ENCODE results near the gene CCDC197. TPM values are rescaled to one million over a fixed set of nuclear protein-coding genes. Genes with fewer than 3 reads are reported as not detected.

CCDC197 gene
- total RNA-seq, 2 experiments from 2014 or later: not detected

- Mint-ChIP-seq H3K4me1 (ENCODE audit: low read depth) (peaks cover 41% of the 10 kb centered on the region), H3K4me3 (no peak overlapping the region), H3K36me3 (ENCODE audit: low read depth) (no peaks in the 10 kb centered on the region), H3K27me3 (no peaks in the 10 kb centered on the region), H3K9me3 (no peaks in the 10 kb centered on the region), H3K27ac (no peak overlapping the region)
- no peak for ATAC-seq (ENCODE audit: poor library complexity)
- no peak for TF ChIP-seq CTCF (IDR thresholded peaks at IDR 0.05)
- H3K27ac ChIP-seq (ENCODE audit: low read depth in 1 of 2, low read length in 2 of 2): no peak overlapping the region
- peaks cover 4% of the 10 kb centered on the region for H3K36me3 ChIP-seq (ENCODE audit: insufficient read depth, low read length)
- no peaks in the 10 kb centered on the region for H3K9me3 ChIP-seq (ENCODE audit: control insufficient read depth in 1 of 2, insufficient read depth in 1 of 2, low read length in 2 of 2)
- intact Hi-C loops (cut with DNase I, micrococcal nuclease): no loop called here
- POLR2A ChIA-PET: interaction anchor here (1.1 to 1.9 kb wide), 4 partner anchors 11 to 129 kb away, joined by 3 to 9 read pairs (median 6); partner anchors contain the start of genes DDX24 and IFI27L1
- DNase-seq: no peak
- CTCF ChIA-PET: interaction anchor here (1.4 to 4.0 kb wide), 2 partner anchors 12 to 18 kb away, joined by 4 to 16 read pairs; no protein-coding TSS in a partner anchor
- peaks cover 49% of the 10 kb centered on the region for H3K4me1 ChIP-seq (ENCODE audit: insufficient read depth, low read length)
- H3K4me3 ChIP-seq (ENCODE audit: low read length): no peak overlapping the region
- H3K27me3 ChIP-seq (ENCODE audit: control insufficient read depth in 1 of 2, insufficient read depth in 2 of 2, low read length in 2 of 2): no peaks in the 10 kb centered on the region
These were observed 45.2 kb upstream of the CCDC197 start for GRCh38 chr14:93951635-93952540.

- peak in 2 of 14 experiments; percentile 26 to 31 for DNase-seq
- no peak overlapping the region for H3K27ac ChIP-seq (ENCODE audit: low read depth in 1 of 2, low read length in 2 of 2)
- TF ChIP-seq CTCF (IDR thresholded peaks at IDR 0.05): no peak
- H3K27ac Mint-ChIP-seq: no peak overlapping the region
- H3K36me3 ChIP-seq (ENCODE audit: insufficient read depth, low read length): no peaks in the 10 kb centered on the region
- no peaks in the 10 kb centered on the region for H3K9me3 Mint-ChIP-seq
- no peaks in the 10 kb centered on the region for H3K27me3 Mint-ChIP-seq
- no peak overlapping the region for H3K4me3 Mint-ChIP-seq
- H3K4me3 ChIP-seq (ENCODE audit: low read length): no peak overlapping the region
- no peaks in the 10 kb centered on the region for H3K36me3 Mint-ChIP-seq (ENCODE audit: low read depth)
- H3K9me3 ChIP-seq (ENCODE audit: control insufficient read depth in 1 of 2, insufficient read depth in 1 of 2, low read length in 2 of 2): no peaks in the 10 kb centered on the region
- H3K4me1 ChIP-seq (ENCODE audit: insufficient read depth, low read length): peaks cover 59% of the 10 kb centered on the region
- peaks cover 51% of the 10 kb centered on the region for H3K4me1 Mint-ChIP-seq (ENCODE audit: low read depth)
- POLR2A ChIA-PET: interaction anchor here (1.1 to 1.9 kb wide), 4 partner anchors 10 to 128 kb away, joined by 3 to 9 read pairs (median 6); partner anchors contain the start of genes DDX24 and IFI27L1
- no peaks in the 10 kb centered on the region for H3K27me3 ChIP-seq (ENCODE audit: control insufficient read depth in 1 of 2, insufficient read depth in 2 of 2, low read length in 2 of 2)
- intact Hi-C loops (cut with DNase I, micrococcal nuclease): no loop called here
- CTCF ChIA-PET: no interaction called here
- no peak for ATAC-seq (ENCODE audit: poor library complexity)
These were observed 44.3 kb upstream of the CCDC197 start for GRCh38 chr14:93952829-93953228.

GRCh38 chr14:93953263-93953662 lies 43.8 kb upstream of the CCDC197 start:
- CTCF ChIA-PET: no interaction called here
- H3K36me3 Mint-ChIP-seq (ENCODE audit: low read depth): no peaks in the 10 kb centered on the region

More at GRCh38 chr14:93953263-93953662, 43.8 kb upstream of the CCDC197 start:
- Mint-ChIP-seq H3K27me3 (no peaks in the 10 kb centered on the region), H3K27ac (no peak overlapping the region), H3K9me3 (no peaks in the 10 kb centered on the region), H3K4me1 (ENCODE audit: low read depth) (peaks cover 55% of the 10 kb centered on the region), H3K4me3 (no peak overlapping the region)
- intact Hi-C loops (cut with DNase I, micrococcal nuclease): no loop called here
- no peaks in the 10 kb centered on the region for H3K27me3 ChIP-seq (ENCODE audit: control insufficient read depth in 1 of 2, insufficient read depth in 2 of 2, low read length in 2 of 2)
- H3K9me3 ChIP-seq (ENCODE audit: control insufficient read depth in 1 of 2, insufficient read depth in 1 of 2, low read length in 2 of 2): no peaks in the 10 kb centered on the region
- H3K4me1 ChIP-seq (ENCODE audit: insufficient read depth, low read length): peaks cover 63% of the 10 kb centered on the region
- H3K4me3 ChIP-seq (ENCODE audit: low read length): peak overlapping the region; percentile 49
- H3K36me3 ChIP-seq (ENCODE audit: insufficient read depth, low read length): no peaks in the 10 kb centered on the region
- POLR2A ChIA-PET: interaction anchor here (1.2 to 1.9 kb wide), 3 partner anchors 10 to 25 kb away, joined by 4 to 9 read pairs (median 8); no protein-coding TSS in a partner anchor
- DNase-seq (peak in 2 of 14 experiments; percentile 19 to 46), ATAC-seq (ENCODE audit: poor library complexity) (no peak)
- no peak for TF ChIP-seq CTCF (IDR thresholded peaks at IDR 0.05)
- no peak overlapping the region for H3K27ac ChIP-seq (ENCODE audit: low read depth in 1 of 2, low read length in 2 of 2)

All from CD4-positive, alpha-beta T cell (primary cell).